WERI-Rb-1 (cell line): ENCODE data around the gene PLPP1.

Experiments
- DNase-seq: peaks from one replicate; pipeline ENCODE4 v3.0.0-alpha.2; 2020
- H3K27ac ChIP-seq: fragments of 250-450 bp; sonication (Bioruptor Pico); 2 replicates; pipeline ENCODE4 v1.5.1; 2020; ENCODE audit warnings: mild to moderate bottlenecking, moderate library complexity
- H3K27me3 ChIP-seq: fragments of 250-450 bp; sonication (Bioruptor Pico); 2 replicates; pipeline ENCODE4 v1.5.1; 2021; ENCODE audit warnings: mild to moderate bottlenecking, low read depth, moderate library complexity; ENCODE audit not compliant: insufficient read depth, severe bottlenecking
- H3K36me3 ChIP-seq: fragments of 250-450 bp; sonication (Bioruptor Pico); 2 replicates; pipeline ENCODE4 v1.5.1; 2020; ENCODE audit warnings: mild to moderate bottlenecking, moderate library complexity
- H3K4me3 ChIP-seq: 2 replicates; pipeline ENCODE4 v1.5.1; 2011; ENCODE audit warnings: low read depth, mild to moderate bottlenecking, control low read depth, low read length
- H3K9me3 ChIP-seq: fragments of 250-450 bp; sonication (Bioruptor Pico); 2 replicates; pipeline ENCODE4 v1.5.1; 2021; ENCODE audit warnings: mild to moderate bottlenecking, moderate library complexity; ENCODE audit not compliant: severe bottlenecking
- TF ChIP-seq, protein P1 (sequence below): IDR thresholded peaks from 2 replicates; pipeline ENCODE4 v1.5.1; 2011; ENCODE audit warnings: low read depth, mild to moderate bottlenecking, control low read depth, inconsistent platforms, low read length

PLPP1 gene

DNA sequence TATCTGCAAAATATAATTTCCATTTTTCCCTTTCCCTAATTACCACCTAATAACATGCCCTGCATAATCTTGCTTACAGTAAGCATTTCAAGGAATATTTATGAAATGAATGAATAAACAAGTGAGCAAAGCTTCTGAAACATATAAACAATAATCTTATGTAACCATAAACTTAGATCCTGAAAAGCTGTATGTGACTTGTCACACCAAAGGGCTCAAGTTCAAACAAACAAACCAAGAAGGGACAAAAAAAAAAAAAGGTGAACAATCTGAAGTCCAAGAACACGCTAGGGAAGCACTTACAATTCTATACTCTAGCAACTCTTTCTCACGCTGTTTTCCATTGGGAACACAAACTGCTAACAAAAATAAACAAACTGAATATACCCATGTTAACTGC lies 36.3 kb downstream of the PLPP1 start:
- Histone ChIP-seq H3K27me3 (no peaks in the 10 kb centered on the region), H3K36me3 (no peaks in the 10 kb centered on the region), H3K4me3 (no peak overlapping the region), H3K9me3 (no peaks in the 10 kb centered on the region), H3K27ac (no peak overlapping the region)
- DNase-seq = no peak
- TF ChIP-seq, protein P1, sequence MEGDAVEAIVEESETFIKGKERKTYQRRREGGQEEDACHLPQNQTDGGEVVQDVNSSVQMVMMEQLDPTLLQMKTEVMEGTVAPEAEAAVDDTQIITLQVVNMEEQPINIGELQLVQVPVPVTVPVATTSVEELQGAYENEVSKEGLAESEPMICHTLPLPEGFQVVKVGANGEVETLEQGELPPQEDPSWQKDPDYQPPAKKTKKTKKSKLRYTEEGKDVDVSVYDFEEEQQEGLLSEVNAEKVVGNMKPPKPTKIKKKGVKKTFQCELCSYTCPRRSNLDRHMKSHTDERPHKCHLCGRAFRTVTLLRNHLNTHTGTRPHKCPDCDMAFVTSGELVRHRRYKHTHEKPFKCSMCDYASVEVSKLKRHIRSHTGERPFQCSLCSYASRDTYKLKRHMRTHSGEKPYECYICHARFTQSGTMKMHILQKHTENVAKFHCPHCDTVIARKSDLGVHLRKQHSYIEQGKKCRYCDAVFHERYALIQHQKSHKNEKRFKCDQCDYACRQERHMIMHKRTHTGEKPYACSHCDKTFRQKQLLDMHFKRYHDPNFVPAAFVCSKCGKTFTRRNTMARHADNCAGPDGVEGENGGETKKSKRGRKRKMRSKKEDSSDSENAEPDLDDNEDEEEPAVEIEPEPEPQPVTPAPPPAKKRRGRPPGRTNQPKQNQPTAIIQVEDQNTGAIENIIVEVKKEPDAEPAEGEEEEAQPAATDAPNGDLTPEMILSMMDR = no peak

DNA sequence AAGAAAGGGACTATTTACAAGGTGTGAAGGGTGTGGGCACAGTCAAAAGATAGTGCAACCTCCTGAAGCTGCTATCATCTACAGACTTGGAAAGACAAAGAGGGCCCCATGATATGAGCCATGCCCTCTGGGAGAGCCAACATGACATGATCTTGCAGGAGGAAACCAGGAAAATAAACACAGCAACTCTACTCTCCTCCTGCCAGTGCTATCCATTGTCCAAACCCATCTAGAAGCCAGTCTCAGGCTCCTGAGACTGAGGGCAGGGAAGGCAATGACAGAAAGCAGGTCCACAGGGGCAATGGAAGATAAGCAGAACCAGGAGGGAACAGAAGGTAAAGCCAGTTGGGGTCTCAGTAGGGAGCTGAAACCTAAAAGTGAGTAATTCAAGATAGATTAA lies 37.1 kb downstream of the PLPP1 start:
- H3K27me3 ChIP-seq = no peaks in the 10 kb centered on the region
- no peak for DNase-seq
- H3K9me3 ChIP-seq = no peaks in the 10 kb centered on the region
- TF ChIP-seq, protein P1 = no peak
- no peak overlapping the region for H3K4me3 ChIP-seq
- no peak overlapping the region for H3K27ac ChIP-seq
- H3K36me3 ChIP-seq = no peaks in the 10 kb centered on the region

DNA sequence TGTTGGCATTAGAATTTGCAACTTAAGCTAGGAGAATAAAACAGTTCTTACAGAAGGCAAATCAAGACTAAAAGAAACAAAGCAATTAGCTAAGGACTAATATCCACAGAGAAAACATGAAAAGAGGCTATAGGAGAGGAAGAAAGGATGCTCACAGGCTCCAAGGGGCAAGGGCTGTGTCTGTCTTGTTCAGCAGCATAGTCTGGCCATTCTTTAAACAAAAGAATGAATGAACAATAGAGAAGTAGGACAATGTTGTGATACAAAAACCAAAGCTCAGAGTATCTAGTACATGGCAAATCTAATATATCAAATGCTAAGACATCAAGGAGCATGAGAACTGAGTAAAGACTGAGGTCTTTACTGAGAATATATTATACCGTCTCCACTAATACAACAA lies 39.5 kb downstream of the PLPP1 start:
- DNase-seq = no peak
- Histone ChIP-seq H3K36me3 (no peaks in the 10 kb centered on the region), H3K27me3 (no peaks in the 10 kb centered on the region), H3K4me3 (no peak overlapping the region), H3K27ac (no peak overlapping the region), H3K9me3 (no peaks in the 10 kb centered on the region)
- TF ChIP-seq, protein P1 = no peak

DNA sequence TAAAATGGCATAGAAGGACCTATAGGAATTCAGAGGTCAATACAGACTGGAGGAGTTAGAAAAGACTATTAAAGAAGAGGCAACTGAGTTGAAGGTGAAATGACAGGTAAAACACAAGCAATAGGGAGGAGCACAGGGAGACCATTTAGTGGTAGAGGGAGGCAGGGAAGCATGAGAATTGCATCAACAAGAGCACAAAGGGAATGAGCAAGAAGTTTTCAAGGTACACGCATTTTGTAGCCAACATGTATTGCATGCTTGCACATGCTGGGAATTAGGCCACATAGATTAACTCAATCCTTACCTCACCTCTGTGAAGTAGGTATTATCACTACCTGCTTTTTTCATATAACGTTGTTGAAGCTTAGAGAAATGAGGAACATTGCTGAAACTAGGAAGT lies 42.3 kb downstream of the PLPP1 start:
- H3K36me3 ChIP-seq = no peaks in the 10 kb centered on the region; the same call in 1 of the 2 replicates
- no peak overlapping the region for H3K27ac ChIP-seq
- no peak overlapping the region for H3K4me3 ChIP-seq
- H3K9me3 ChIP-seq = no peaks in the 10 kb centered on the region
- DNase-seq = no peak
- TF ChIP-seq, protein P1 = no peak
- no peaks in the 10 kb centered on the region for H3K27me3 ChIP-seq

DNA sequence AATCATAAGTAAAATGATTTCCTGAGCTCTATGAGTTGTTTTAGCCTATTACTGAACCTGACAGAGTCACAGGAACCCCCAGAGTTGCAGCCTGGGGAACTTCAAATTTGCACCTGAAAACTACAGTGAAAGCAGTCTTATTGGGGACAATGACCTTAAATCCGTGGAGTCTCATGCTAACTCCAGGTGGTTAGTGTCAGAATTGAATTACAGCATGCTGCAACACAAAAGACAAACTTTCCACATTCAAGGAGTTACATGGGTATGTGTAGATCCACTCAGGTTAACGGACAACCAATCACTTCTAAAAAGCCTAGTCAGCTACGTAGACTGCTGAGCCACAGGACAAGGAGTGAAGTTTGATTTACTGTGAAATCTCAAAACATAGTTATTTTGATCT lies 49.7 kb downstream of the PLPP1 start:
- Histone ChIP-seq H3K4me3 (no peak overlapping the region), H3K36me3 (no peaks in the 10 kb centered on the region; the same call in 1 of the 2 replicates), H3K9me3 (no peaks in the 10 kb centered on the region), H3K27ac (no peak overlapping the region), H3K27me3 (no peaks in the 10 kb centered on the region)
- TF ChIP-seq, protein P1 = no peak
- no peak for DNase-seq

DNA sequence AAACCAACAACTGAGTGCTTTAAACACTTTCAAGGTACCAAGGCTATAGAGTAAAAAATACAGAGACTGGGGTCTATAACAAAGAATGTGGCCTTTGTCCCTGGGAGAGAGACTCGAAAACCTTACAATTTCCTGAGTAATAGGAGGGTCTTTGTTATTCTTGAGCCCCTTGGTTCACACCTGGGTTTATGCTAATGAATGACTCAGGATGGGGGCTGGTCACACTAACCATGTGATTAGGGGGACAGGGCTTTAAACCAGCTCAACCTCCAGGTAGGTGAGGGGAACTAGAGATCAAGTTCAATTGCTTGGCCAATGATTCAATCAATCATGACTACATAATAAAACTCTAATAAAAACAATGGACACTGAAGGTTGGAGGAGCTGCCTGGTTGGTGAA lies 50.2 kb downstream of the PLPP1 start:
- Histone ChIP-seq H3K9me3 (no peaks in the 10 kb centered on the region), H3K36me3 (no peaks in the 10 kb centered on the region; the same call in 1 of the 2 replicates), H3K27ac (no peak overlapping the region), H3K4me3 (no peak overlapping the region), H3K27me3 (no peaks in the 10 kb centered on the region)
- DNase-seq = no peak
- TF ChIP-seq, protein P1 = no peak
